KMS-11 (cell line): ENCODE data around the gene LRRC2.
"Not testable (repeated sequence)": the region's sequence is repeated elsewhere in the genome, so short reads cannot be mapped to it uniquely, and the experiment has no call there.

ENCODE experiments used
- H2AFZ ChIP-seq: fragments of 200-600 bp; sonication (generic); 2 replicates; pipeline ENCODE4 v1.6.1; 2016; ENCODE audit warnings: antibody characterized with exemption, mixed run types, low read depth
- H3K27ac ChIP-seq: fragments of 200-600 bp; sonication (generic); 2 replicates; pipeline ENCODE4 v1.6.1; 2016; ENCODE audit warnings: mild to moderate bottlenecking, mixed run types
- H3K27me3 ChIP-seq: fragments of 200-600 bp; sonication (generic); 2 replicates; pipeline ENCODE4 v1.6.1; 2017; ENCODE audit warnings: mild to moderate bottlenecking, low read depth, mixed run types, moderate library complexity; ENCODE audit not compliant: insufficient read depth
- H3K36me3 ChIP-seq: fragments of 200-600 bp; sonication (generic); 2 replicates; pipeline ENCODE4 v1.6.1; 2017; ENCODE audit warnings: mild to moderate bottlenecking, mixed run types; ENCODE audit not compliant: insufficient read depth
- H3K4me1 ChIP-seq: fragments of 200-600 bp; sonication (generic); 2 replicates; pipeline ENCODE4 v1.6.1; 2016; ENCODE audit warnings: mild to moderate bottlenecking, low read depth, mixed run types; ENCODE audit not compliant: poor library complexity, severe bottlenecking
- H3K4me2 ChIP-seq: fragments of 200-600 bp; sonication (generic); 2 replicates; pipeline ENCODE4 v1.7.0; 2016; ENCODE audit warnings: mild to moderate bottlenecking, mixed run types
- H3K4me3 ChIP-seq: fragments of 200-600 bp; sonication (generic); IDR thresholded peaks from 2 replicates; pipeline ENCODE4 v1.6.1; 2017; ENCODE audit warnings: low read depth, low read length, mixed read lengths; ENCODE audit not compliant: insufficient read depth
- H3K79me2 ChIP-seq: fragments of 200-600 bp; sonication (generic); 2 replicates; pipeline ENCODE4 v1.6.1; 2016; ENCODE audit warnings: low read depth, mixed run types; ENCODE audit not compliant: insufficient read depth
- H3K9ac ChIP-seq: fragments of 200-600 bp; sonication (generic); 2 replicates; pipeline ENCODE4 v1.6.1; 2016; ENCODE audit warnings: mild to moderate bottlenecking, mixed run types
- H4K20me1 ChIP-seq: fragments of 200-600 bp; sonication (generic); 2 replicates; pipeline ENCODE4 v1.6.1; 2016; ENCODE audit warnings: mild to moderate bottlenecking, mixed run types; ENCODE audit not compliant: insufficient read depth
- TF ChIP-seq, protein P1 (sequence below): fragments of 200-600 bp; sonication (generic); conservative IDR thresholded peaks from 2 replicates; pipeline ENCODE4 v1.6.1; 2017; ENCODE audit warnings: low read depth, mild to moderate bottlenecking, antibody characterized with exemption, low read length, moderate library complexity, mixed read lengths

Gene LRRC2

GRCh38 chr3:46496746-46497555, 69.2 kb downstream of the LRRC2 start:
- H3K27ac ChIP-seq: no peak overlapping the region
- H3K79me2 ChIP-seq: no peaks in the 10 kb centered on the region
- H2AFZ ChIP-seq: no peak overlapping the region
- no peaks in the 10 kb centered on the region for H4K20me1 ChIP-seq
- no peaks in the 10 kb centered on the region for H3K27me3 ChIP-seq
- TF ChIP-seq, protein P1, sequence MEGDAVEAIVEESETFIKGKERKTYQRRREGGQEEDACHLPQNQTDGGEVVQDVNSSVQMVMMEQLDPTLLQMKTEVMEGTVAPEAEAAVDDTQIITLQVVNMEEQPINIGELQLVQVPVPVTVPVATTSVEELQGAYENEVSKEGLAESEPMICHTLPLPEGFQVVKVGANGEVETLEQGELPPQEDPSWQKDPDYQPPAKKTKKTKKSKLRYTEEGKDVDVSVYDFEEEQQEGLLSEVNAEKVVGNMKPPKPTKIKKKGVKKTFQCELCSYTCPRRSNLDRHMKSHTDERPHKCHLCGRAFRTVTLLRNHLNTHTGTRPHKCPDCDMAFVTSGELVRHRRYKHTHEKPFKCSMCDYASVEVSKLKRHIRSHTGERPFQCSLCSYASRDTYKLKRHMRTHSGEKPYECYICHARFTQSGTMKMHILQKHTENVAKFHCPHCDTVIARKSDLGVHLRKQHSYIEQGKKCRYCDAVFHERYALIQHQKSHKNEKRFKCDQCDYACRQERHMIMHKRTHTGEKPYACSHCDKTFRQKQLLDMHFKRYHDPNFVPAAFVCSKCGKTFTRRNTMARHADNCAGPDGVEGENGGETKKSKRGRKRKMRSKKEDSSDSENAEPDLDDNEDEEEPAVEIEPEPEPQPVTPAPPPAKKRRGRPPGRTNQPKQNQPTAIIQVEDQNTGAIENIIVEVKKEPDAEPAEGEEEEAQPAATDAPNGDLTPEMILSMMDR: peak; percentile 54
- no peak overlapping the region for H3K4me3 ChIP-seq
- H3K9ac ChIP-seq: no peak overlapping the region
- no peak overlapping the region for H3K4me2 ChIP-seq
- no peaks in the 10 kb centered on the region for H3K36me3 ChIP-seq
- peaks cover 10% of the 10 kb centered on the region for H3K4me1 ChIP-seq

DNA sequence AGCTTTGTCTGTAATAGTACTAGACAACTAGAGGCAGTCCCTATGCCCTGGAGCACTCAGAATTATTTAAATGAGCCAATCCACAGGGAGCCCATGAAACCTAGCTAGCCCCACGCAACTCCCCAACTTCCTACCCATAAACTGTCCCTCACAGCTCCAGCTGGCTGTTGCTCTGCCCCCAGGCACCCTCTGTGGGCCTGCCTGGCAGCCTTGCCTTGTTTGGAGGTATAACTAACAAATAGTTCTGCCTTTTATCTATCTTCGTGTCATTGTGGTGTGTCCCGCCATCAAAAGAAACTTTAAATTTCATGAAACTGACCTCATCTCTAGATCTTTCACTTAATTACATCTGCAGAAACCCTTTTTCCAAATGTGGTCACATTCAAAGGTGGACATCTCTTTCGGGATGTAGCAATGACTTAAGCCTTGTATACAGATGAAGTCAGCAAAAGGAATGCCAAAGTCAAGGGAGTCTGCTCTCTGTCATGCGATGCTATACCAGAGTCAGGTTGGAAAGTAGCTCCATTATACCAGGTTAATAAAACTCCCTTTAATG, 70.1 kb downstream of the LRRC2 start:
- peaks cover 10% of the 10 kb centered on the region for H3K4me1 ChIP-seq
- no peak overlapping the region for H3K4me2 ChIP-seq
- H3K27me3 ChIP-seq: no peaks in the 10 kb centered on the region
- H3K27ac ChIP-seq: no peak overlapping the region
- H4K20me1 ChIP-seq: no peaks in the 10 kb centered on the region
- no peaks in the 10 kb centered on the region for H3K36me3 ChIP-seq
- TF ChIP-seq, protein P1: no peak
- H3K9ac ChIP-seq: no peak overlapping the region
- H2AFZ ChIP-seq: no peak overlapping the region
- no peaks in the 10 kb centered on the region for H3K79me2 ChIP-seq
- H3K4me3 ChIP-seq: no peak overlapping the region

DNA sequence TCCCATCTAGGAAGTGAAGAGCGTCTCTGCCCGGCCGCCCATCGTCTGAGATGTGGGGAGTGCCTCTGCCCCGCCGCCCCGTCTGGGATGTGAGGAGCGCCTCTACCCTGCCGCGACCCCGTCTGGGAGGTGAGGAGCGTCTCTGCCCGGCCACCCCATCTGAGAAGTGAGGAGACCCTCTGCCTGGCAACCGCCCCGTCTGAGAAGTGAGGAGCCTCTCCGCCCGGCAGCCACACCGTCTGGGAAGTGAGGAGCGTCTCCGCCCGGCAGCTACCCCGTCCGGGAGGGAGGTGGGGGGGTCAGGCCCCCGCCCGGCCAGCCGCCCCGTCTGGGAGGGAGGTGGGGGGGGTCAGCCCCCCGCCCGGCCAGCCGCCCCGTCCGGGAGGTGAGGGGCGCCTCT, 71.6 kb downstream of the LRRC2 start:
- not testable (repeated sequence) for H3K4me3 ChIP-seq, H3K9ac ChIP-seq, H3K4me2 ChIP-seq, H3K27me3 ChIP-seq, H3K79me2 ChIP-seq, H3K27ac ChIP-seq, H3K4me1 ChIP-seq, H4K20me1 ChIP-seq, H2AFZ ChIP-seq, H3K36me3 ChIP-seq

DNA sequence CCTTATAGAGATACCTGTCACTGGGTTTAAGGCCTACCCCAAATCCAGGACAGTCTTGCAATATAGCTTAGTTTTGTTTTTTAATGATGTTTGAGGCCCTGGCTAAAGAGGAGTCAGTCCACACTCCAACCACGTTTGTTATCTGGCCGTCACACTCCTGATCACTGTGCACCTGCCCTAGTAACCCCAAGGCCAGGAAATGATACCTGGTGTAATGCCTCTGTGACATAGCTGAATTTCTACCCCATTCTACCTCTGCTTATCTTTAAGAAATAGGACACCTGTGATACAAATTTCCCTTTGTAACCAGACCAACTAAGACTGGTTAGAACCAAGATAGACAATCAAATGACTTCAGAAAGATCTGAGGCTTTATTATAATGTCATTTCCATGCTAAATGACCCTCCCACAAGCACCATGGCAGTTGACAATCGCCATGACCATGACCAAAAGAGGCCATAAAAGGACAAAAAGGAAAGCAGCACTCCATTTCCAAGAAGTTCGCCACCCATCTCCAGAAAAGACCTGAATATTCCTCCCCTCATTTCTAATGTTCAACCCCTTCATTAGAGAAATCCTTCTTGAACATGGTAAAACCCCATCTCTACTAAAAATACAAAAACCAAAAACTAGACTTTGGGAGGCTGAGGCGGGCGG, 73.1 kb downstream of the LRRC2 start:
- Histone ChIP-seq H2AFZ (no peak overlapping the region), H3K4me1 (peaks cover 16% of the 10 kb centered on the region), H3K79me2 (no peaks in the 10 kb centered on the region), H3K27ac (no peak overlapping the region), H3K27me3 (no peaks in the 10 kb centered on the region), H3K9ac (no peak overlapping the region), H3K36me3 (no peaks in the 10 kb centered on the region), H3K4me3 (no peak overlapping the region), H4K20me1 (no peaks in the 10 kb centered on the region), H3K4me2 (no peak overlapping the region)
- TF ChIP-seq, protein P1: no peak
